Endothelial cell of umbilical vein (primary cell): Measurements from ENCODE around the gene VLDLR.

Experiments
- CTCF ChIP-seq, 2 donors: IDR thresholded peaks; 1 replicate in 1 of 2; 2 replicates in 1 of 2; pipeline ENCODE4 v1.5.1; 2011; ENCODE audit warnings: low read length in 2 of 2, mild to moderate bottlenecking in 2 of 2, moderate library complexity in 2 of 2, control low read depth in 1 of 2, inconsistent platforms in 1 of 2, low read depth in 1 of 2; ENCODE audit not compliant: insufficient read depth in 1 of 2; ENCODE audit errors: extremely low read depth in 1 of 2
- EZH2 ChIP-seq: IDR thresholded peaks from 2 replicates; pipeline ENCODE4 v1.6.1; 2012; ENCODE audit warnings: borderline replicate concordance, low read depth, mild to moderate bottlenecking, moderate library complexity, low read length, inconsistent platforms; ENCODE audit not compliant: severe bottlenecking
- GATA2 ChIP-seq: IDR thresholded peaks from 2 replicates; pipeline ENCODE4 v1.7.0; 2011; ENCODE audit warnings: low read depth, mild to moderate bottlenecking, moderate library complexity, mixed read lengths, low read length; ENCODE audit not compliant: insufficient read length, insufficient read depth
- JUN ChIP-seq: IDR thresholded peaks from 2 replicates; pipeline ENCODE4 v1.6.1; 2011; ENCODE audit warnings: borderline replicate concordance, low read depth; ENCODE audit not compliant: insufficient read length, insufficient read depth
- MAX ChIP-seq: IDR thresholded peaks from 2 replicates; pipeline ENCODE4 v1.6.1; 2011; ENCODE audit not compliant: insufficient read depth, insufficient read length
- MYC ChIP-seq: IDR thresholded peaks from one replicate; pipeline ENCODE4 v1.6.1; 2011; ENCODE audit warnings: mild to moderate bottlenecking, low read depth, low read length
- POLR2A ChIP-seq: IDR thresholded peaks from 2 replicates; pipeline ENCODE4 v1.6.1; 2012; ENCODE audit warnings: low read depth, mild to moderate bottlenecking, control low read depth, low read length
- POLR2AphosphoS5 ChIP-seq: IDR thresholded peaks from 2 replicates; pipeline ENCODE4 v1.6.1; 2012; ENCODE audit warnings: low read depth, mild to moderate bottlenecking, control low read depth, low read length, moderate library complexity; ENCODE audit not compliant: insufficient read depth

GRCh38 chr9:2663461-2664173 lies 42.0 kb downstream of the VLDLR start:
- TF ChIP-seq POLR2A (no peak), CTCF (IDR thresholded peaks at IDR 0.05; ENCODE audit: extremely low read depth in 1 of 2, insufficient read depth in 1 of 2, low read depth in 1 of 2, low read length in 2 of 2) (no peak), JUN (no peak), POLR2AphosphoS5 (no peak), EZH2 (no peak), GATA2 (no peak), MAX (no peak), MYC (no peak)
